NB4 (cell line): ENCODE data around the gene PROK2.

ENCODE experiments used
- MYC ChIP-seq: IDR thresholded peaks from 2 replicates; pipeline ENCODE4 v1.6.1; 2011; ENCODE audit warnings: low read depth, low read length
- POLR2A ChIP-seq: IDR thresholded peaks from 2 replicates; pipeline ENCODE4 v1.6.1; 2011; ENCODE audit warnings: mild to moderate bottlenecking; ENCODE audit not compliant: insufficient read length; ENCODE audit errors: extremely low read depth
- TF ChIP-seq, protein P1 (sequence below): IDR thresholded peaks from one replicate; pipeline ENCODE4 v1.5.1; 2012; ENCODE audit warnings: low read depth, low read length
- TF ChIP-seq, protein P2 (sequence below): IDR thresholded peaks from 2 replicates; pipeline ENCODE4 v1.6.1; 2011; ENCODE audit warnings: low read depth, low read length

DNA sequence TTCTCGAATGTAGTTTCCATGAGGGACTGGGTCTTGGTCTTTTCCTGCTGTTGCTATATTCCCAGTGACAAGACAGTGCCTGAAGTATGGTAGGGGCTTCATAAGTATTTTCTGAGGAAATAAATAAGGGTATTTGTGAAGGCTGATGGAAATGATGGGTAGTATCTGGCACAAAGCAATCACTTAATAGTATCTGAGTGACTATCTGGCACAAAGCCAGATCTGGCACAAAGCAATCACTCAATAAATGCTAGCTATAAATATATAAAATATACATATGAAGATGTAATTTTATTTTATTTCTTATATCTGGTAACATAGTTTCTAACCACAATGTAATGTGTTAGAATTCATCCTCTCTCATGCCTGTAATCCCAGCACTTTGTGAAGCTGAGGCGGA, 20.7 kb upstream of the PROK2 start:
- no peak for TF ChIP-seq POLR2A
- TF ChIP-seq, protein P1, sequence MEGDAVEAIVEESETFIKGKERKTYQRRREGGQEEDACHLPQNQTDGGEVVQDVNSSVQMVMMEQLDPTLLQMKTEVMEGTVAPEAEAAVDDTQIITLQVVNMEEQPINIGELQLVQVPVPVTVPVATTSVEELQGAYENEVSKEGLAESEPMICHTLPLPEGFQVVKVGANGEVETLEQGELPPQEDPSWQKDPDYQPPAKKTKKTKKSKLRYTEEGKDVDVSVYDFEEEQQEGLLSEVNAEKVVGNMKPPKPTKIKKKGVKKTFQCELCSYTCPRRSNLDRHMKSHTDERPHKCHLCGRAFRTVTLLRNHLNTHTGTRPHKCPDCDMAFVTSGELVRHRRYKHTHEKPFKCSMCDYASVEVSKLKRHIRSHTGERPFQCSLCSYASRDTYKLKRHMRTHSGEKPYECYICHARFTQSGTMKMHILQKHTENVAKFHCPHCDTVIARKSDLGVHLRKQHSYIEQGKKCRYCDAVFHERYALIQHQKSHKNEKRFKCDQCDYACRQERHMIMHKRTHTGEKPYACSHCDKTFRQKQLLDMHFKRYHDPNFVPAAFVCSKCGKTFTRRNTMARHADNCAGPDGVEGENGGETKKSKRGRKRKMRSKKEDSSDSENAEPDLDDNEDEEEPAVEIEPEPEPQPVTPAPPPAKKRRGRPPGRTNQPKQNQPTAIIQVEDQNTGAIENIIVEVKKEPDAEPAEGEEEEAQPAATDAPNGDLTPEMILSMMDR, result no peak
- no peak for TF ChIP-seq MYC
- TF ChIP-seq, protein P2, sequence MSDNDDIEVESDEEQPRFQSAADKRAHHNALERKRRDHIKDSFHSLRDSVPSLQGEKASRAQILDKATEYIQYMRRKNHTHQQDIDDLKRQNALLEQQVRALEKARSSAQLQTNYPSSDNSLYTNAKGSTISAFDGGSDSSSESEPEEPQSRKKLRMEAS, result no peak
